Uterus (tissue), 4 donors: Measurements from ENCODE around the gene TC2N. TPM values are rescaled to one million over a fixed set of nuclear protein-coding genes. Genes with fewer than 3 reads are reported as not detected.

Experiments
- DNase-seq, 2 donors: peaks; one replicate each; pipeline ENCODE4 v3.0.0-alpha.2; 2019 to 2020
- H3K27ac ChIP-seq, 2 donors: fragments of 200-600 bp; sonication (generic); 1 replicate in 1 of 2; 2 replicates in 1 of 2; pipeline ENCODE4 v1.5.1; 2016 to 2018
- H3K27me3 ChIP-seq, 2 donors: fragments of 200-600 bp; sonication (generic); one replicate each; pipeline ENCODE4 v1.5.1; 2018 to 2019; ENCODE audit warnings: control low read depth in 1 of 2
- H3K36me3 ChIP-seq, 2 donors: fragments of 200-600 bp; sonication (generic); one replicate each; pipeline ENCODE4 v1.5.1; 2019; ENCODE audit warnings: control low read depth in 1 of 2
- H3K4me1 ChIP-seq, 2 donors: fragments of 200-600 bp; sonication (generic); one replicate each; pipeline ENCODE4 v1.5.1; 2018 to 2019; ENCODE audit warnings: control low read depth in 1 of 2
- H3K4me3 ChIP-seq, 2 donors: fragments of 200-600 bp; sonication (generic); 1 replicate in 1 of 2; 2 replicates in 1 of 2; pipeline ENCODE4 v1.5.1; 2018 to 2019; ENCODE audit warnings: mild to moderate bottlenecking in 1 of 2
- H3K9me3 ChIP-seq, 2 donors: fragments of 200-600 bp; sonication (generic); one replicate each; pipeline ENCODE4 v1.5.1; 2019; ENCODE audit warnings: control low read depth in 1 of 2
- POLR2A ChIP-seq, 2 donors: fragments of 450-650 bp; IDR thresholded peaks; one replicate each; pipeline ENCODE4 v1.6.1; 2016; ENCODE audit warnings: antibody characterized with exemption in 2 of 2, mild to moderate bottlenecking in 1 of 2, moderate library complexity in 1 of 2
- intact Hi-C: fragments of 100-400 bp; cut with DNase I; formaldehyde crosslinking; loops from one replicate; pipeline ENCODE4 v1.15.1; 2023; ENCODE audit warnings: low total_unique reads
- total RNA-seq, 4 donors: library from RNA; depleted of rRNA in 3 of 4; stranded (reverse); fragments of >200 nt in 3 of 4; gene quantifications; one replicate each; pipeline versions ENCODE4 v1.1.0 to v1.2.4, GENCODE V29; 2014 to 2023
- TF ChIP-seq, protein P1 (sequence below), 4 experiments: fragments of 200-600 bp in 2 of 4; fragments of 450-650 bp in 2 of 4; sonication (generic) in 2 of 4; IDR thresholded peaks; one replicate each; pipeline ENCODE4 v1.5.1; 2016 to 2019; ENCODE audit warnings: antibody characterized with exemption in 4 of 4, mild to moderate bottlenecking in 2 of 4, moderate library complexity in 1 of 4
- donor health status: DM: yes; HTN: yes; CAD: no.

The TC2N gene
- total RNA-seq, 4 donors from 2014 or later, result 25.4 to 79.1 (median 36.5) TPM

DNA sequence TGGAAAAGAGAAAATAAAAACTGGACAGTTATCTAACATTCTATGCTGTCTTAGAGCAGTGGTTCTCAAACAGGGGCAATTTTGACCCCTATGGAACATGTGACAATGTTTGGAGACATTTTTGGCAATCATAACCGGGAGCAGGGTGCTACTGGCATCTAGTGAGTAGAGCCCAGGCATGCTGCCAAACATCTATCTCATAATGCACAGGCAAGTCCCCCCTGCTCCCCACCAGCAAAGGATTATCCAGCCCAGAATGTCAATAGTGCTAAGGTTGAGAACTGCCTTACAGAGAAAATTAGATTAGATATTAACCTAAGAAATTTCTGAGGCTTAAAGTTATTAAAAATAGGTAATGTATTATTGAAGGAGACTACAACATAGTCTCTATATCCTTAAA, 112.5 kb downstream of the TC2N start:
- H3K27ac ChIP-seq, result no peak overlapping the region

DNA sequence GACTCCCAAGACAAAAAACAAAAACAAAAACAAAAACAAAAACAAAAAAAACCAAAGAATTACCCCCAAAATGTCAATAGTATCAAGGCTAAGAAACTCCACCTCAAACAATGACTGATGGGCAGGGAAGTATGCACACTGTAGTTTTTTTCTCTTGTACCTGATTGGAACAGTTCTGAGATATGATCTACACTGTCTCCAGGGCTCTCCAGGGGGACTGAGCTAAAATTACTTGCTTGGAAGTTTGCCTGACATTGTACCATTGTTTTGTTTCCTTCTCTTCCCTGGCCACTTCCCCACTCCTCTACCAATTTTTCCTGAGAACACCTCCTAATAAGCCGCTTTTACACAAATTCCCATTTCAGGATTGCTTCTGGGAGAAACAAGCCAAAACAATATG, 113.2 kb downstream of the TC2N start:
- Histone ChIP-seq H3K27me3 (no peaks in the 10 kb centered on the region), H3K4me3 (no peak overlapping the region), H3K27ac (no peak overlapping the region), H3K4me1 (no peaks in the 10 kb centered on the region), H3K36me3 (no peaks in the 10 kb centered on the region), H3K9me3 (no peaks in the 10 kb centered on the region)
- TF ChIP-seq, protein P1, sequence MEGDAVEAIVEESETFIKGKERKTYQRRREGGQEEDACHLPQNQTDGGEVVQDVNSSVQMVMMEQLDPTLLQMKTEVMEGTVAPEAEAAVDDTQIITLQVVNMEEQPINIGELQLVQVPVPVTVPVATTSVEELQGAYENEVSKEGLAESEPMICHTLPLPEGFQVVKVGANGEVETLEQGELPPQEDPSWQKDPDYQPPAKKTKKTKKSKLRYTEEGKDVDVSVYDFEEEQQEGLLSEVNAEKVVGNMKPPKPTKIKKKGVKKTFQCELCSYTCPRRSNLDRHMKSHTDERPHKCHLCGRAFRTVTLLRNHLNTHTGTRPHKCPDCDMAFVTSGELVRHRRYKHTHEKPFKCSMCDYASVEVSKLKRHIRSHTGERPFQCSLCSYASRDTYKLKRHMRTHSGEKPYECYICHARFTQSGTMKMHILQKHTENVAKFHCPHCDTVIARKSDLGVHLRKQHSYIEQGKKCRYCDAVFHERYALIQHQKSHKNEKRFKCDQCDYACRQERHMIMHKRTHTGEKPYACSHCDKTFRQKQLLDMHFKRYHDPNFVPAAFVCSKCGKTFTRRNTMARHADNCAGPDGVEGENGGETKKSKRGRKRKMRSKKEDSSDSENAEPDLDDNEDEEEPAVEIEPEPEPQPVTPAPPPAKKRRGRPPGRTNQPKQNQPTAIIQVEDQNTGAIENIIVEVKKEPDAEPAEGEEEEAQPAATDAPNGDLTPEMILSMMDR (IDR thresholded peaks at IDR 0.05), result no peak
- TF ChIP-seq POLR2A (IDR thresholded peaks at IDR 0.05), result no peak
- DNase-seq, result no peak
- intact Hi-C loops, result no loop called here

More for the DNA sequence above, 112.5 kb downstream of the TC2N start:
- Histone ChIP-seq H3K4me1 (no peaks in the 10 kb centered on the region), H3K27me3 (no peaks in the 10 kb centered on the region), H3K9me3 (no peaks in the 10 kb centered on the region), H3K36me3 (no peaks in the 10 kb centered on the region), H3K4me3 (no peak overlapping the region)
- no peak for DNase-seq
- no peak for TF ChIP-seq POLR2A (IDR thresholded peaks at IDR 0.05)
- TF ChIP-seq, protein P1 (IDR thresholded peaks at IDR 0.05), result no peak
- intact Hi-C loops, result no loop called here

DNA sequence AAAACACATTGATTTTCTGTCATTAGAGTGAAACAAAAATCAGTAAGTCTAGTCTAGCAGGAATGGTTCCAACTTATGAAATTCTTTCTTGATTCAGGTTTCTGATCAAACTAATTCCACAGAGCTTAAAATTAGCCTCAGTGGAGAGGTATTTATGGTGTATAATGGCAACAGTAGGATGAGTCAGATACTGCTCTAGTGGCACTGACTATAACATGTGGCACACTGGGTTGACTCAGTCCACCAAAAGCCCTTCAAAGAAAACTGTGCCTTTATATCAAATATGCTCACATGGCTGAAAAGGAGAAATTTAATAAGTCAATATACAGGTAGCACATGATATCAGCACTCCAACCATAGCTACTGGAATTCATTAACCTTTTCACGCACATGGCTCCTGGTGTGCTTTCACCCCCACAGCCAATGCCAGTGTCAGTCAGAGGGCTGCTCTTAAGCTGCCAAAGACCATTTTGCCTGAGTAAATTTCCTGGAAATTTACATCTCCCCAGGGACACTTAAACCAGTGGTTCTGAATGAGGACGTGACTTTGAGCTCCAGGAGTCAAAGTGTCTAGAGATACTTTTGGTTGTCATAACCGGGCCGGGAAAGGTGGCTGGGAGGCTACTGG, 113.7 kb downstream of the TC2N start:
- TF ChIP-seq, protein P1 (IDR thresholded peaks at IDR 0.05), result no peak
- TF ChIP-seq POLR2A (IDR thresholded peaks at IDR 0.05), result no peak
- Histone ChIP-seq H3K27ac (no peak overlapping the region), H3K27me3 (no peaks in the 10 kb centered on the region), H3K4me1 (no peaks in the 10 kb centered on the region), H3K36me3 (no peaks in the 10 kb centered on the region), H3K4me3 (no peak overlapping the region), H3K9me3 (no peaks in the 10 kb centered on the region)
- DNase-seq, result no peak
- intact Hi-C loops, result no loop called here

DNA sequence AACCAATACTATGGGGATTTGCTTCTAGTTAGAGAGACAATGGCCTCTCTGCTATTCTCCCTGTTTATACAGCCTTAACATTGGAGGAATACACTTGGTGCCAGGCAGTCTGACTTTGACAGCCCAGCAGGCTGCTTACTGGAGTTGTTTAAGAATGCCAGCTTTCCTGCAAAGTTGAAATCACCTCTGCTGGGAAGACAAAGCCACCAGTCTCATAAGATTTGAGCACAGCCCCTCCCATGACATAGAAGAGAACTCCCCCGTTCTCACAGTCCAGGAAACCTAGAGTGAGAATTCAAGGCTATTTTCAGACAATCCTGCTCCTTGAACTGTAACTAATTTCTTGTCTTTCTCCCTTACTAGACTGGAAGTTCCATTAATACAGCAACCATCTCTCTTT, 114.4 kb downstream of the TC2N start:
- Histone ChIP-seq H3K4me3 (no peak overlapping the region), H3K27me3 (no peaks in the 10 kb centered on the region), H3K27ac (no peak overlapping the region), H3K36me3 (no peaks in the 10 kb centered on the region), H3K9me3 (no peaks in the 10 kb centered on the region), H3K4me1 (no peaks in the 10 kb centered on the region)
- no peak for TF ChIP-seq POLR2A (IDR thresholded peaks at IDR 0.05)
- TF ChIP-seq, protein P1 (IDR thresholded peaks at IDR 0.05), result no peak
- intact Hi-C loops, result no loop called here
- DNase-seq, result no peak

DNA sequence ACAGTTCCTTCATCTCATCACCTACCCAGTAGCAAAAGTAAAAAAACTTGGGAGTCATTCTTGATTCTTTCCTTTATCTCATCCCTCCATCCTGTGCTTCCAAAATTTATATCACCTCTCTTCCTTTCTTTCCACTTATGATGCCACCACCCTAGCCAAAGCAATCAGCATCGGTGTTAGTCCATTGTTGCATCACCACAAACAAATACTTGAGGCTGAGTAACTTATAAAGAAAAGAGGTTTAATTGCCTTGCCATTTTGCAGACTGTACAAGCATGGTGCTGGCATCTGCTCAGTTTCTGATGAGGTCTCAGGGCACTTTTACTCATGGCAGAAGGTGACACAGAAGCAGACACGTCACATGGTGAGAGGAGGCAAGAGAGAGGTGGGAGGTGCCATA, 115.6 kb downstream of the TC2N start:
- H3K4me3 ChIP-seq, result no peak overlapping the region
- H3K4me1 ChIP-seq, result no peaks in the 10 kb centered on the region
- no peak for TF ChIP-seq POLR2A (IDR thresholded peaks at IDR 0.05)
- TF ChIP-seq, protein P1 (IDR thresholded peaks at IDR 0.05), result no peak
- DNase-seq, result no peak
- intact Hi-C loops, result no loop called here
- H3K27ac ChIP-seq, result no peak overlapping the region
- no peaks in the 10 kb centered on the region for H3K27me3 ChIP-seq
- H3K9me3 ChIP-seq, result no peaks in the 10 kb centered on the region
- H3K36me3 ChIP-seq, result no peaks in the 10 kb centered on the region
